Stimulated activated CD8-positive, alpha-beta memory T cell treated with anti-CD3 and anti-CD28 coated beads, Interleukin-12 subunit alpha, Interleukin-12 subunit beta, amount 100 ng/mL, for 4 hours (primary cell): Measurements from ENCODE around the gene KRTAP9-7.
"Not testable (repeated sequence)": the region's sequence is repeated elsewhere in the genome, so short reads cannot be mapped to it uniquely, and the experiment has no call there.

Experiments
- DNase-seq: peaks from one replicate; pipeline ENCODE4 v3.0.0-alpha.2; 2020; ENCODE audit warnings: low read depth

Gene KRTAP9-7

GRCh38 chr17:41275648-41276190 is at the start of gene KRTAP9-7:
TSS of gene KRTAP9-7 (plus strand) at chr17:41275698. CDS start at chr17:41275698, 0 bp downstream.
- DNase-seq, result not testable (repeated sequence)

GRCh38 chr17:41226051-41226450 is 49.4 kb upstream of the KRTAP9-7 start:
- DNase-seq, result no peak

GRCh38 chr17:41226598-41227095 is 48.9 kb upstream of the KRTAP9-7 start, which contains the start of gene KRTAP9-2:
TSS of gene KRTAP9-2 (plus strand) at chr17:41226648. CDS start at chr17:41226655, 7 bp downstream.
- not testable (repeated sequence) for DNase-seq

- DNase-seq, result no peak
Measured at GRCh38 chr17:41230094-41230493, 45.4 kb upstream of the KRTAP9-7 start.

GRCh38 chr17:41231731-41232130 is 43.8 kb upstream of the KRTAP9-7 start:
- DNase-seq, result no peak

GRCh38 chr17:41232399-41233105 is 42.9 kb upstream of the KRTAP9-7 start, which contains the start of gene KRTAP9-3:
TSS of gene KRTAP9-3 (plus strand) at chr17:41232449. CDS start at chr17:41232502, 53 bp downstream.
- not testable (repeated sequence) for DNase-seq

- DNase-seq, result not testable (repeated sequence)
Measured at GRCh38 chr17:41237116-41237515, 38.4 kb upstream of the KRTAP9-7 start.

GRCh38 chr17:41237949-41238437 is 37.5 kb upstream of the KRTAP9-7 start, which contains the start of gene KRTAP9-8:
TSS of gene KRTAP9-8 (plus strand) at chr17:41237999. CDS start at chr17:41238052, 53 bp downstream.
- DNase-seq, result not testable (repeated sequence)

GRCh38 chr17:41246995-41247787 is 28.3 kb upstream of the KRTAP9-7 start:
- not testable (repeated sequence) for DNase-seq

GRCh38 chr17:41249637-41250240 is 25.8 kb upstream of the KRTAP9-7 start, which contains the start of gene KRTAP9-4:
TSS of gene KRTAP9-4 (plus strand) at chr17:41249687. CDS start at chr17:41249721, 34 bp downstream.
- DNase-seq, result not testable (repeated sequence)

- DNase-seq, result no peak
Measured at GRCh38 chr17:41251261-41251660, 24.2 kb upstream of the KRTAP9-7 start.

- no peak for DNase-seq
Measured at GRCh38 chr17:41254861-41255260, 20.6 kb upstream of the KRTAP9-7 start.

- DNase-seq, result not testable (repeated sequence)
Measured at GRCh38 chr17:41255381-41256290, 19.9 kb upstream of the KRTAP9-7 start, which contains the start of gene KRTAP9-9. TSS of gene KRTAP9-9 (plus strand) at chr17:41255384.

GRCh38 chr17:41256291-41256685 is 19.2 kb upstream of the KRTAP9-7 start:
- no peak for DNase-seq

GRCh38 chr17:41258406-41258805 is 17.1 kb upstream of the KRTAP9-7 start:
- DNase-seq, result no peak

GRCh38 chr17:41263212-41263611 is 12.3 kb upstream of the KRTAP9-7 start:
- DNase-seq, result no peak

GRCh38 chr17:41264599-41264998 is 10.9 kb upstream of the KRTAP9-7 start:
- no peak for DNase-seq

GRCh38 chr17:41265078-41265477 is 10.4 kb upstream of the KRTAP9-7 start, which contains the start of gene KRTAP9-6:
TSS of gene KRTAP9-6 (plus strand) at chr17:41265378. CDS start at chr17:41265378, 0 bp downstream.
- DNase-seq, result no peak

GRCh38 chr17:41267711-41268110 is 7.8 kb upstream of the KRTAP9-7 start:
- no peak for DNase-seq

GRCh38 chr17:41271323-41271722 is 4.2 kb upstream of the KRTAP9-7 start:
- not testable (repeated sequence) for DNase-seq
